IPS-18a (cell line): Measurements from ENCODE around the gene UBE2O.

Experiments used
- H3K27ac ChIP-seq: one replicate; pipeline ENCODE4 v1.5.1; 2013; ENCODE audit warnings: low read length
- H3K27me3 ChIP-seq: one replicate; pipeline ENCODE4 v1.6.1; 2013; ENCODE audit warnings: mild to moderate bottlenecking, low read length; ENCODE audit not compliant: control insufficient read depth, insufficient read depth
- H3K36me3 ChIP-seq: one replicate; pipeline ENCODE4 v1.6.1; 2013; ENCODE audit warnings: low read depth, low read length; ENCODE audit not compliant: control insufficient read depth
- H3K4me1 ChIP-seq: one replicate; pipeline ENCODE4 v1.6.1; 2013; ENCODE audit warnings: low read depth, low read length; ENCODE audit not compliant: control insufficient read depth
- H3K4me3 ChIP-seq: one replicate; pipeline ENCODE4 v1.5.1; 2013; ENCODE audit warnings: low read length
- H3K9ac ChIP-seq: one replicate; pipeline ENCODE4 v1.6.1; 2013; ENCODE audit warnings: mild to moderate bottlenecking, low read length, moderate library complexity
- H3K9me3 ChIP-seq: one replicate; pipeline ENCODE4 v1.6.1; 2013; ENCODE audit warnings: low read depth, low read length; ENCODE audit not compliant: control insufficient read depth

UBE2O gene

DNA sequence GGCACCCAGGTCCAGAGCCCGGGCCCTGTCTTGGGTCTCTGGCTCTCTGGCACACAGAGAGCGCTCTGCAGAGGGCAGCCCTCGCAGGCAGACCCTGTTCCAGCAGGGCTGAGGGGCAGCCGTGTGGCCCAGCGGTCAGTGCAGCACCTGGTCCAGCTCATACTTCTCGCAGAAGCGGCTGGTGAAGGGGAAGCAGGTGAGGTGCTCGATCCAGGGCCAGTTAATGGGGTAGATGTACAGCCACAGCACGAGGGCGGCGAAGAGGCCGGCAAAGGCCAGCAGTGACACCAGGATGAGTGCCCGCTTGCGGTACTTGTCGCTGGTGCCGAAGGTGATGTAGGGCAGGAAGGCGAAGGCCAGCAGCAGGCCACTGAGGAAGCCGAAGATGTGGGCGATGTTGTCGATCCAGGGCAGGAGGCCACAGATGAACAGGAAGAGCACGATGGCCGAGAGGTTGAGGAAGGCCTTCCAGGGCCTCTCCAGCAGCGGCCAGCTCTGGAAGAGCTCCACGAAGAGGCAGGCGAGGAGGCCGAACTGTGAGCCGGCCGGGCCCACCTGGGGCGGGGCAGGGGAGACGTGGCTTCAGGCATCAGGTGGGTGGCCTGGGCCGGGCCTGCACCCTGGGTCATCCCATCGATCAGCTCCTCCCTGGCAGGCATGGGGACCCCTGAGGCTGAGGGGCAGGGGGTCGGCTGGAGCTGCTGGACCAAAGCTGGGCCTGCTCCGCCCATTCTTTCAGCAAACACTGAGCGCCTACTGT lies 18.7 kb upstream of the UBE2O start:
- Histone ChIP-seq H3K27me3 (no peaks in the 10 kb centered on the region), H3K9ac (no peak overlapping the region), H3K4me3 (no peak overlapping the region), H3K27ac (no peak overlapping the region), H3K9me3 (no peaks in the 10 kb centered on the region), H3K36me3 (peaks cover 3% of the 10 kb centered on the region), H3K4me1 (no peaks in the 10 kb centered on the region)

DNA sequence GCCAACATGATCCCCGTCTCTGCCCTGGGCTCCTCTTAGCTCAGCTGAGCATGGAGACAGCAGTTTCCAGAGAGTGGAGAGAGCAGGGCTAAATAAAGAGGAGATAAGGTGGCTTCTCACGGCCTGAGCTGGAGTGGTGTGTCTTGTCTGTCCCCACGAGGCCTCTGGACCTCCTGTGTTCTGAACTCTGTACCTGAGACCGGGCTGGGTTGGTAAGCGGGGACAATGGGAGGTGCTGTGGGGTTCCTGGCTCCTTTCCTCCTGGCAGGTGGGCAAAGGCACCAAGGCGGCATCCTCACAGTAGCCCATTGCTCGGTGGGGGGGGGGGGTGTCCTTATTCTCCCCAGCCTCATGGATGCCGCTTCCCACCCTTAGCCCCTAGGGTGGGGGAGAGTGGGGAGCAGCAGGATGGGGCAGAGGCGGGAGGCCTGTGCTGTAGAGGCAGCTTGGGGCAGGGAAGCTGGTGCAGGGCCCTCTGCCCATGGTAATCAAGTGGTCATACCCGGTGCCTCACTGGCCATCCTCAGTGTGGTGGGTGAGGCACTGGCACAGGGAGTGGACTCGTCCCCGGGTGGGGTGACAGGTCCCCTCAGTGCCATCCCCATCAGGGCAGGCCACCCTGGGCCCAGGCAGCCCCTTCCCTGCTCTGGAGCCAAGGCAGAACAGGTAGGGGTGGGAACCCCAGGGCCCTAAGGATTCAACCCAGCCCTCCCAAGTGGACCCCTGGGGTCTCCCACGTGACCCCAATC lies 17.2 kb upstream of the UBE2O start:
- Histone ChIP-seq H3K27me3 (no peaks in the 10 kb centered on the region), H3K4me3 (no peak overlapping the region), H3K36me3 (peaks cover 3% of the 10 kb centered on the region), H3K9ac (no peak overlapping the region), H3K9me3 (no peaks in the 10 kb centered on the region), H3K27ac (no peak overlapping the region), H3K4me1 (no peaks in the 10 kb centered on the region)

DNA sequence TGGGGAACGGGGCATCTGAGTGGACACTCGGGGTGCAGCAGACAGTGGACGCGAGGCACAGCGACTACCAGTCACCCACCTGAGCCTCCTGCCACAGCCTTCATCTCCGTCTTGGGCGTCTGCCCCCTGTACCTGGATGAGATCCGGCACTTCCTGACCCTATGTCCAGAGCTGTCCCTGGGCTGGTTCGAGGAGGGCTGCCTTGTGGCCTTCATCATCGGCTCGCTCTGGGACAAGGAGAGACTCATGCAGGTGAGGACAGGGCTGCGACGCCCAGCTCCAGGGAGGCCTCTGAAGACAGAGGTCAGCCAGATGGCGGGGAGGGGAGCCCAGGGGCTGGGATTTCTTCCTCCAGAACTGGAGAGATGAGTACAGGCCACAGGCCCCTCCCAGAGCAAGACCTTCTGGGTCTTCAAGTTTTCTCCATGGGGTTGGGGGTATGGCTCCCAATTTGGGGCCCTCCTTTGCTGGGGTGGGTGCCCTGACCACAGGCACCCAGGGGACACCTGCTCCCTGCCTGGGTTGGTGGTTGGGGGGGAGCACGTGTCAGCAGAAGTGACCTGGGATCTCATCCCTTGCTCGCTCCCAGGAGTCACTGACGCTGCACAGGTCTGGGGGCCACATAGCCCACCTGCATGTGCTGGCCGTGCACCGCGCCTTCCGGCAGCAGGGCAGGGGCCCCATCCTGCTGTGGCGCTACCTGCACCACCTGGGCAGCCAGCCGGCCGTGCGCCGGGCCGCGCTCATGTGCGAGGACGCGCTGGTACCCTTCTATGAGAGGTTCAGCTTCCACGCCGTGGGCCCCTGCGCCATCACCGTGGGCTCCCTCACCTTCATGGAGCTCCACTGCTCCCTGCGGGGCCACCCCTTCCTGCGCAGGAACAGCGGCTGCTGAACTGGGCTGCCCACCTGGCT lies 16.4 kb upstream of the UBE2O start:
- Histone ChIP-seq H3K27me3 (no peaks in the 10 kb centered on the region), H3K36me3 (peaks cover 3% of the 10 kb centered on the region), H3K9ac (no peak overlapping the region), H3K4me3 (no peak overlapping the region), H3K27ac (no peak overlapping the region), H3K9me3 (no peaks in the 10 kb centered on the region), H3K4me1 (no peaks in the 10 kb centered on the region)

DNA sequence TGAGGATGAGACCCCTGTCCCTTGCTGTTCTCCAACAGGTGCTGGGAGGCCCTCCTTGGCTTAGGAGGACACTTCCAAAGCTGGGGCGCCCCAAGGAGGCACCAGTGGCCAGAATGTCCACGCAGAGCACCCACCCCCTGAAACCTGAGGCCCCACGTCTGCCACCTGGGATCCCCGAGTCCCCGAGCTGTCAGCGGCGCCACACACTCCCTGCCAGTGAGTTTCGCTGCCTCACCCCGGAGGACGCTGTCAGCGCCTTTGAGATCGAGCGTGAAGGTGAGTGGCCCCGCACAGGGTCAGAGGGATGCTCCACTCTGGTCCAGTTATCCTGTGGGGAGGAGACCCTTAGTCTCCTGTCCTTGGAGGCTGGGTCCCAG lies 15.7 kb upstream of the UBE2O start:
- Histone ChIP-seq H3K36me3 (peaks cover 3% of the 10 kb centered on the region), H3K27me3 (no peaks in the 10 kb centered on the region), H3K27ac (no peak overlapping the region)

DNA sequence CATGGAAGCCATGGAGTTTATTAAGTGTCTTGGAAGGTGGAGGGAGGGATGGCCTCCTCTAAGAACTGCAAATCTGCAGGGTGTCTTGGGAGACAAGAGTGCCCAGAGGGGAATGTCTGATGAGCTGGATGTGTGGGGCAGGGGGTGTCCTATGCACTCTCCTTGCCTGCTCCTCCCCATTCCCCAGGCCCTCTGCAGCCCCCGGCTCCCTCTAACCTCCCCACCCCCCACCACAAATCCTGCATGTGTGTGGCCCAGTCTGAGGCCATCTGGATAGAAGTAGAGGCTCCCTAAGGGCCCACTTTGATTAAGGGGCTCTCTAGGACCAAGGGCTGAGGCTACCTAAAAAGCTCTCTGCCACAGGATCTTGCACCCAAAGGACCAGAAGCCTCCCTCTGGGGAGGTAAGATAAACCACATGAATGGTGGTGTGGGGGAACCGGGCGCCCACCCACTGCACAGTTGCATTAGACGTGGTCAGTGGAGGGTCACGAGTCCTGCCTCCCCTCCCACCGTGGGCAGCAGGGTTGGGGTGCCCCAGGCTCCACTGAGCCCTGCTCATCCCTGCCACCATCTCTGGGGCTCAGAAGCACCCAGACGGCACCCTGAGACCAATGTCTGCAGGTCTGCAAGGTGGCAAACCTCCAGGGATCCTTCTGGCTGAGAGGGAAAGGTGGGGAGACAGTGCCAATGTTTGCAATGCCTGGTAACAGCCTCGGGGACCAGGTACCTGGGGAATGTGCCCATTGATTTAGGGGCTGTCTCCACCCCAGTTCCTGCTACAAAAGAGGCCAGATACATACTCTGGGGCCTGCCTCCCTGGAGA lies 15.1 kb upstream of the UBE2O start:
- Histone ChIP-seq H3K27me3 (no peaks in the 10 kb centered on the region), H3K4me1 (no peaks in the 10 kb centered on the region), H3K27ac (no peak overlapping the region), H3K9ac (no peak overlapping the region), H3K4me3 (no peak overlapping the region), H3K9me3 (no peaks in the 10 kb centered on the region), H3K36me3 (peaks cover 3% of the 10 kb centered on the region)

More for the DNA sequence above, 15.7 kb upstream of the UBE2O start:
- no peaks in the 10 kb centered on the region for H3K4me1 ChIP-seq
- no peak overlapping the region for H3K4me3 ChIP-seq
- H3K9me3 ChIP-seq: no peaks in the 10 kb centered on the region
- H3K9ac ChIP-seq: no peak overlapping the region

DNA sequence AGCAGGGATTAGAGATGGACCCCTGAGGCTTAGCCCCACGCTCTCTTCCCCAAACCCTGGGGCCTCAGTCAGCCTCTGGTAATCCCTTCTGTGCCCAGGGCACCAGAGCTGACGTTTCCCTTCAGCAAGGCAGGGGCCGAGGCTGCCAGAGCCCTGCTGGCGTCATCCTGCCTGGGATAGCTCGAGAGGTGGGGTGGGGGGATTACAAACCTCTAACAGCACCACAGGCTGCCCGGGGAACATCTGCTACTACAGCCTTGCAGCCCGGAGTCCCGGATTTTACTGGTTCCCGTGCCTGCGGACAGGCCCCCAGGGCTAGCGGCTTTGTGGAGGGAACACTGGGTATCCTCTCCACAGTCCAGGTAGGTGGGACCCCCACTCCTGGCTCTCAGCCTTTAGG lies 14.4 kb upstream of the UBE2O start, which contains the start of gene AANAT:
Gene AANAT, plus strand, starts transcription at position 238 of the 400 bp plus-strand sequence. CDS start 1,144 bp downstream, outside the sequence.
- Histone ChIP-seq H3K9ac (no peak within 1 kb of the TSS), H3K27me3 (no peaks in the 10 kb centered on the region), H3K9me3 (no peaks in the 10 kb centered on the region), H3K4me3 (no peak within 1 kb of the TSS), H3K4me1 (no peaks in the 10 kb centered on the region), H3K27ac (no peak within 1 kb of the TSS), H3K36me3 (peaks cover 3% of the 10 kb centered on the region)

DNA sequence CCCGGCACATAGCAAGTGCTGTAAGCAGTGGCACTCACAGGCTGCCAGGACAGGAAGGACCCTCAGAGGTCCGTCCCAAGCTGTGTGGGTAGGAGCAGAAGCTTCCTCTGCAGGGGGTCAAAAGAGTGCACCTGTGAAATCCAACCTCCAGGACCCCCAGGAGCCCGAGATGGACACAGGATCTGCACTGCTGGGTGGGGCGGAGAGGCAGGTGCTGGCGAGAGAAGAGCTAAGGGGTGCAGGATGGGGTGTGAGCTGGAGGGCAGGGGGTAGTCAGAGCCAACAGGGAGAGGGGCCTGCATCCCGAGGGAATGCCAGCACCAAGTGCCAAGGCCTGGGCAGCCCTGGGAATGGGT lies 13.8 kb upstream of the UBE2O start:
- Histone ChIP-seq H3K9me3 (no peaks in the 10 kb centered on the region), H3K36me3 (no peaks in the 10 kb centered on the region), H3K27ac (no peak overlapping the region), H3K9ac (no peak overlapping the region), H3K27me3 (no peaks in the 10 kb centered on the region), H3K4me1 (no peaks in the 10 kb centered on the region), H3K4me3 (no peak overlapping the region)

DNA sequence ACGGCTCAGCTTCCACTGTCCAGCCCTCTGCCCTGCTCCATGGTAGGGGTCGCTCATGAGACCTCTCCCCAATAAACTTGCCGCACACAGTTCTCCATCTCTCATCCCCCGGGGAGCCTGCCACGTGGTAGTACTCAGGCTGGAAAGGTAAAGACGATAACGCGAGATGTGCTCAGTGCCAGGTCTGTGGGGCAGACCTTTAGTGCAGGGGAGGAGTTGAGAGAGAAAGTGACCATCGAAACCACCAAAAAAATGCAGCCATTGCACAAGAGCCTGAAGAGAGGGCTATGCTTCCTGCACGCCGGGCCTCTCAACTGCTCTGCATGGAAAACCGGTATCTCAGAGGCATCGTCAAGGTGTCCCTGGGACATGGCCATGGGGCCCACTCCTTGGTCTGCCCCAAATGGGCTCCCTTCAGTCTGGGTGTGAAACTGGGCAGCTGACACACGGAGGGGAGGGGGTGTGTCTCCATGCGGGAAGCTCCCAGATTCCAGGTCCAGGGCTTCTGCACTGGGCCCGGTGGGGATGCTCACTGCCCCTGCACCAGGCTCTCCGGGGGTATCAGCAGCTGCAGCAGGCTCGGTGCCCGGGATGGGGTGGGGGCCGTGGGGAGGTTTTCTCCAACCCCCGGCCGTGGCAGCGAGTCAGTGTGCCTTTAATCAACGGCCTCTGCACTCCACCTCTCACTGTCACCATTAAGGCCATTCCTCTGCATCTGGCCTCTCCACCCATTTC lies 9.8 kb upstream of the UBE2O start:
- Histone ChIP-seq H3K9me3 (no peaks in the 10 kb centered on the region), H3K27me3 (no peaks in the 10 kb centered on the region), H3K36me3 (no peaks in the 10 kb centered on the region), H3K4me1 (no peaks in the 10 kb centered on the region), H3K4me3 (no peak overlapping the region), H3K9ac (no peak overlapping the region), H3K27ac (no peak overlapping the region)

DNA sequence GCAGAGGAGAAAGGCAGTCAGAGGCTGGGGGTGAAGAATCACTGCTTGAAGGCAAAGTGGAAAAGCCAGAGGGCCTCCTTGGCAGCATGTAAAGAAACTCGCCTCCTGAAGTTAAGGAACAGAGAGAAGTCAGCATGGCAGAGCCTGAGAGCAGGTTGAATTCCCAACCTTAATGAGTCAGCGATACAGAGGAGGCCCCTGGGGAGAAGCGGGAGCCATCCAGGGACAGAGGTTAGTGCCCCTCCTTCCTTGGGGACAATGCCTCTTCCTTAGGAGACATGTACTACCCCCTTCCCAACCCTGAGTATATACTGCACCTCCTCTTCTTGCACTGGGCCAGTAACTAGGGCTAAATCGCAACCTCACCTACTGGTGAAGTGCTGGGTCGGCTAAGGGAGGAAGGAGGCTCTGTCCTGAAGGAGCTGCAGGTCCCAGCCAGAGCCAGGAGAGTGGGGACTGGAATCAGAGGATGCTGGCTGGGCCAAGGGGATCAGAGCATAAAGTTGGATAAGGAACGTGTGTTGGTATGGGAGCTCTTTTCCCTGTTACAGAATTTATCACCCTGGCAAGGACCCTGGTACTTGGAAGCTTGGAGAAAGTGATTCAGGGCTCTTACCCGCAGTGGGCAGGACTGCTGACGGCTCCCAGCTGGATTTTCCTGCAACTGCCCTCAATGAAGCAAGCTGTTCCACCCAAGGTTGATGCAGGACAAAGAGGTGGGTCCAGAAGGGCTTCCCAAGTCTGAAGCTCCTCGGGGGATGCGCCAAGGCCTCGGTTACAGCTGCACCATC lies 9.0 kb upstream of the UBE2O start:
- Histone ChIP-seq H3K27me3 (no peaks in the 10 kb centered on the region), H3K27ac (no peak overlapping the region), H3K9ac (no peak overlapping the region), H3K36me3 (no peaks in the 10 kb centered on the region), H3K4me3 (no peak overlapping the region), H3K4me1 (no peaks in the 10 kb centered on the region), H3K9me3 (no peaks in the 10 kb centered on the region)

DNA sequence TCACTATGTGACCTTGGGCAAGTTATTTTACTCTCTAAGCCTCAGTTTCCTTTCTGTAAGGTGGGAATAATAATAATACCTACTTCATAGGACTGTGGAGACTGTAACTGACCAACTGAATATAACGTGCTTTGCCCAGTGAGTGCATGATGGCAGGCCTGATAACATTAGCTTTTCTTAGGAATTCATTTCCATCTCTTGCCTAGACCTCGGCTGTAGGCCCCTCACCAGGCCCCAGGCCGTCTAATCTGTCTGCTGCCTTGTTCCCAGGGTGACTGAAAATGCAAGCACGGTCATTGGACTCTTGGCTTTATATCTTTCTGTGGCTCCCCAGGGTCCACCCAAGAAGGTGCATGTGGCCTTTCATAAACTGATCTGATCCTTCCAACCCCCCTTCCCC lies 6.7 kb upstream of the UBE2O start:
- H3K36me3 ChIP-seq: no peaks in the 10 kb centered on the region
- no peak overlapping the region for H3K9ac ChIP-seq
- H3K9me3 ChIP-seq: no peaks in the 10 kb centered on the region
- H3K4me3 ChIP-seq: no peak overlapping the region
- H3K27ac ChIP-seq: no peak overlapping the region
- H3K4me1 ChIP-seq: no peaks in the 10 kb centered on the region
- H3K27me3 ChIP-seq: no peaks in the 10 kb centered on the region
